Fibroblast of peridontal ligament (primary cell): ENCODE data around the gene PIWIL1.

ENCODE experiments used
- DNase-seq: peaks from one replicate; pipeline ENCODE4 v3.0.0-alpha.2; 2010; ENCODE audit errors: extremely low read depth

PIWIL1 gene

DNA sequence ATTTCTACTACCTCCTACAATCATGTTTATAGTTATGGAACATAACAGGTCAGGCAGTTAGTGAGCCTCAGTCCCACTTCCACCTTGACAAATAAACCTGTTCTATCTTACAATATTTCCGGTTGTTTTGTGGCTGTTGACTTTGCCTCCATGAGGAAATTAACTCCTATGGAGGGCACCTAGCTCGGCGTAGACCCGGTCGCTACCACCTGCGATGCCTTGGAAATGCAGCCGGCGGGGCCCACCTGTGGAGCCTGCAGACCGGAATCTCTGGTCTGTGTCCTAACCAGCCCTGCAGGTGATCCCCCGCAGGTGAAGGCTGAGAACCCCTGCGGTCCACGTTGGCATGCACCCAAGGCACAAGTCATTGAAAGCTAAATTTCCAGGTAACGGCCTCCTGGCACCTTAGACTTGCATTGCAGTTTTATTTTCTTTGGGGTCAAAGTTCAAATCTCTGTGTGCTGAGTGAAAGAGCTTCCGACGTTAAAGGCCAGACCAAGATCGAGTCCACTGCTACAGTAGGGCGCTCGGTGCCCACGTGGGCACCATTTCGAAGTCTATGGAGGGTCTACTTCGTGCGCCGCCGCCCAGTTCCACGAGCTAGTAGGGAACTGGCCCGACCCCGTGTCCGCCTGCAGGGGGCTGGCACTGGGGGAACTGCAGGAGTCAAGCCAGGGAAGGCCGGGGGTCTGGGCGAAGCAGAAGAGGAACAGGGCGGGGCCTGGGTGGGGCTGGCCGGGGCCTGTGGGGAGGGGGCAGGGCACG, 782 bp upstream of the PIWIL1 start:
- DNase-seq, result no peak

GRCh38 chr12:130338794-130339601, 1.3 kb downstream of the PIWIL1 start:
- no peak for DNase-seq

DNA sequence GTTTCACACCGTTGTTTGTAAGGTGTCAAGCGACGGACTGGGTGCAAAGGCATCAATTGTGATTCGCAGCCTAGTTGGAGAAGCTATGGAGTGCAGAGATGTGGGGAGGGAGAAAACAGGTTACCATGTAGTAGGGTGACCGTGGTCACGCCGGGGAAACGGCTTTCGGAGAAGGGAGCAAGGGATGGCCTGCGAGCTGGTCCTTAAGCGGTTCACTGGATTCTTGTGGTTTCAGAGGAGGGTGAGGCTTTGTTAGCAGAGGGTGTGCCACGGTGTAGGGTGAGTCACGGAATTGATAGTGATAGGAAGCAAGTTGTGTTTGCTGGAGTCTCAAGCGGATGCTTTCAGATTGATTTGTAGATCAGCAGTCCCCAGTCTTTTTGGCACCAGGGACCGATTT, 2.3 kb downstream of the PIWIL1 start:
- DNase-seq, result no peak

DNA sequence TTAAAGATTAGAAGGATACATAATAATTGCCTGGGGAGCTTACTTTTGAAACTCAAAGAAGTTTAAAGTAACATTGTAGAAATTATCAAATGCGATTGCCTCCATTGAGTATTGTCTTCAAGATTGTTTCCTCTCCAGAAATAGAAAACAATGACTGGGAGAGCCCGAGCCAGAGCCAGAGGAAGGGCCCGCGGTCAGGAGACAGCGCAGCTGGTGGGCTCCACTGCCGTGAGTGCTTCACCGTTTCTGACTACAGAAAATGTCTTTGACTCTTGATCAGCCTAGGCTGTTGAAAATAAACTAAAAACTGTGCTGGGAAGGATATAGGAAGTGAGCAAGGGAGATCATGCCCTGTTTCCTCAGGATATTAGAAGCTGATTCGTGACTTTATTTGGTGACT, 4.8 kb downstream of the PIWIL1 start:
- DNase-seq, result no peak

- no peak for DNase-seq
Measured at GRCh38 chr12:130342842-130343241, 5.2 kb downstream of the PIWIL1 start.

- no peak for DNase-seq
Measured at GRCh38 chr12:130344529-130344928, 6.8 kb downstream of the PIWIL1 start.

DNA sequence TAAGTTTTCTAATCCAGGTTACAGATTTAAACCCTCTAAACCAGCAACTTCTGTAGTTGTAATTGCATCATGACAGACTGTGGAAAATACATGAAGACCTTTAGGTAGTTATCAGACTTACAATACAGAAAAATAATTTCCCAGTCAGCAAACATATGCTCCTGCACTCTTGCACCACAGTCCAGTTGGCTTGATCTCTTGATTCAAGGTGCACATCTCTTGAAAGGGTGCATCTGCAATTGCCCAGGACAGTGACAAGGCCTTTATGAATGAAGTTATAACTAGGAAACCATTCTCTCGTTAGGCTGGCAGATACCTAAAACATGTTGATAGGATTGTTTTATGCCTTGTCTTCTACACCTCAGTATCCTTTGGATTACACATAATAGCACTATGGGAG, 7.6 kb downstream of the PIWIL1 start:
- no peak for DNase-seq

- no peak for DNase-seq
Measured at GRCh38 chr12:130347588-130347987, 9.9 kb downstream of the PIWIL1 start.

DNA sequence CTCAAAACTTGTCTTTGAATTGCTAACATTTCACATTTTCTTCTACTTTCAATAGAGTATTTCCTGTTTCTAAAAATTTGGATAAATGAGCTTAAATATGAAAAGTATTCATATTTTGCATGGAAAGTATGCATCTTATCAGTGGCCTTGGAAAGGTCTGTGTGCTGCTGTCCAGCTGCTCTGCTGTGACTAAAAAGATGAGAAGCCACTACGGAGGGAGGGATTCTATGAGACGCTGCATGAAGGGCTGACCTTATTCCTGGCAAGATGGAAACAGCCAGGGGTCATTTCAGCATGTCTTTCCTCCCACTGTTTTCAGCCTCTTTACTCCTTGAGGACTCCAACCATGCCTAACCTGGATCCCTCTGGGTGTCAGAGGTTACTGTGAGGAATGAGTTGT, 13.0 kb downstream of the PIWIL1 start:
- DNase-seq, result no peak

DNA sequence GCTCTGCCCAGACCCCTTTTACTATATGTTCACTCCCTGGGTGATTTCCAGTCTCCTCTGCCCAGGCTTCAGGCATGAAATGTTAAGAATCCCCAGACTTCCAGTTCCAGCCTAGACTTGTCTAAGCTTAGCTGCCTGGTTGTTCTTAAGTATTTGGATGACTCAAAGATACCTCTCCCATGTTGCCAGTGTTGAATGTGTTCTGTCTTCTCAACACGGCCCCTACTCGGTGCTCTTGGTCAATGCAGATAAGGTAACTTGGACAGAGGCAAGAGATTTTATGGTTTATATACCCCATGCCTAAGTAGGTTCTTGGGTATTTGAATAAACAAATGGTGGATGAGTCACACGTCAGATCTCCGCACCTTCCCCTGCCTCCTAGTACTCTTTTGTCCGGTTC, 13.6 kb downstream of the PIWIL1 start:
- DNase-seq, result no peak

- DNase-seq, result no peak
Measured at GRCh38 chr12:130353081-130353480, 15.4 kb downstream of the PIWIL1 start.

DNA sequence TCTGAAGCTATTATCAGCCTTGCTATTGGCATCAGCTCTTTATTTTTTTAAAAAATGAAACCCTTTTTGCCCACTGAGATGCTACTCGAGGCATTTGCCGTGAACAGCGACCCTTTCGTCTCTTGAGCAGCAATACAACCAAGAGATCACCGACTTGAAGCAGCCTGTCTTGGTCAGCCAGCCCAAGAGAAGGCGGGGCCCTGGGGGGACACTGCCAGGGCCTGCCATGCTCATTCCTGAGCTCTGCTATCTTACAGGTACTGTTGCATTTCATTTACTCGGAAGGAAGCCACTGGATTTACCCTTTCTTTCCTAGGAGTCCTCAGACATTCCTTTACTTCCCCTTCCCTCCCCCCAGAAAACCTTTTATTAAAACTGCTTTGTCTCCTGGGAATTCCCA, 16.7 kb downstream of the PIWIL1 start:
- DNase-seq, result no peak

- no peak for DNase-seq
Measured at GRCh38 chr12:130356222-130356621, 18.5 kb downstream of the PIWIL1 start.

DNA sequence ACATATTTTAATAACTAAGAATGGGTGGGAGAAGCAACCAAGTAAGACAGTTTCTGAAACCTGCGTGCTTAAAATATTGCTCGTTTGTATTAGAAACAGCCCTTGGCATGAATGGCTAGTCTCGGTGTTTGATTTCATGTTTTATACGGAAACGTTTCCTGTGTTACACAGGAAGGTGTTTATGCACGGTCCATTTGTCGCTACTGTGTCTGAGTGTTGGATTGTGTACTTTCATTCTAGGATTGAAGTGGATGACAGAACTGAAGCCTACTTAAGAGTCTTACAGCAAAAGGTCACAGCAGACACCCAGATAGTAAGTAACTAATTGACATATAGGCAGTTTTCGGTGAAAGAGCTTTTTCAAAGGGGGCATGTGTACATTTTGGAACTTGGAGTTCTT, 19.6 kb downstream of the PIWIL1 start:
- no peak for DNase-seq

DNA sequence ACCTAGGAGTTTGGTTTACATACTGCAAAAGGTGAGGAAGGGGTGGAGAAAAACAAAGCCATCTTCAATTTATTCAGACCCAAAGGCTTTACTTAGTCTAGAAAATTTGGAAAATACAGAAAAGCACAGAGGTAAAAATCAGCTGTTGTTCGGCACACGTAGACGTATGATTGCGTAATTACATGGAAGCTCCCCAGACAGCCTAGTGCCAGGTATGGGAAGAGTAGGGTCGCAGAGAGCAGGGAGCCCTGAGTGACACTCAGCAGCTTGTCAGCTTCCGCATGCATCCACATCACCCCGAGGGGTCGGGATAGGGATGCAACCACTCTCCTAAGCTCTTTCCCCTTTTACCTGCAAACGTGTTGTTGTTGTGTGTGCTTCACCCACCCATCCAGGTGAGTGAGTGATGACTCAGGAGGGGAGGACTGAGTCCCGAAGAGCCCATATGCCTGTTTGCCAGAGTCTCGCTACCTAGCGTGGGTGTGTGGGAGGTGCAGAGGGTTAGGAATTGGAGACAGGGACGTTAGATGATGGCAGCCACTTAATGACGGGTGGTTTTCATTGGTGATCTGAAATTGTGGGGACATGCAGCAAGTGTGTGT, 20.1 kb downstream of the PIWIL1 start:
- DNase-seq, result no peak

DNA sequence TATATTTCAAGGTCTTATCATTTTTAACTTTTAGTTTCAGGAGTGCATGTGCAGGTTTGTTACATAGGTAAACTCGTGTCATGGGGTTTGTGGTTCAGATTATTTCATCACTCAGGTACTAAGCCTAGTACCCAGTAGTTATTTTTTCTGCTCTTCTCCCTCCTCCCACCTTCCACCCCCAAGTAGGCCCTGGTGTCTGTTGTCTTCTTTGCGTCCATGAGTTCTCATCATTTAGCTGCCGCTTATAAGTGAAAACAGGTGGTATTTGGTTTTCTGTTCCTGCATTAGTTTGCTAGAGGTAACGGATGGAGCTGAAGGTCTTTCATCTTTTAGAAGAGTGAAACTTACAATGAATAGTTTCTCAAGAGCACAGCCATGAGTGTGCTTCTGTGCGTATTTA, 24.4 kb downstream of the PIWIL1 start:
- DNase-seq, result no peak

DNA sequence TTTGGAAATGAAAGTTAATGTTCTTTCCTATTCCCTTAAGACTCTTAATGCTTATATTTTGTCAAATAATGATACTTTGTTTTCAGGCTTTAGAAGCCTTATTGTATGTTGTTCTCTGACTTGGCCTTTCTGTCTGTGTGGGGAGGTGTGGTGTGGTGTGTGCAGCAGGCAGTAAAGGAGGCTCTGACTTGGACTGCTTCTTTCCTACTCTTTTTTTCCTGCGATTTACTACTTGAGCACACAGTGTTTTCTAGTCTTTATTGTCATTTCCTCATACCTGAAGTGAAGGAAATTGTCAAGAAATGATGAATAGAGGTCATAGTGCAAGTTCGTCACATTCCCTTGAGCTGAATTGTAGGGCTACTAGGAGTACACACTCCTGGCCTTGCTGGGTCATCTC, 26.9 kb downstream of the PIWIL1 start:
- DNase-seq, result no peak

GRCh38 chr12:130366159-130366558, 28.5 kb downstream of the PIWIL1 start:
- DNase-seq, result no peak

- no peak for DNase-seq
Measured at GRCh38 chr12:130367003-130367402, 29.3 kb downstream of the PIWIL1 start.

DNA sequence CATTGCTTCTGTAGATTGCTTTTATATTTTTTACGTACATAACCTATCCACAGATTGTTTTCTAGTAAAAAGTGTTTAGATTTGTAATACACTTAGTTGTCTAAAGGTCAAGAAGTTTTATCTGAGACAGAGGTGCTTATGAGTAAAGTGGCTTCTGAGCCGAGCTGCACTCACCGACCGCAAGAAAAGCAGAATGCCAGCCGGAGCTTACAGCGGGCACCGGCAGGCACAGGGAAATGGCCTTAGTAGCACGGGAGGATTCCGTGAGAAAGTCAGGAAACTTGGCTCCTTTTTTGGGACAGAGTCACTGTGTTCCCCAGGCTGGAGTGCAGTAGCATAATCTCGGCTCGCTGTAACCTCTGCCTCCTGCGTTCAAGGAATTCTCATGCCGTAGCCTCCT, 29.8 kb downstream of the PIWIL1 start:
- no peak for DNase-seq

DNA sequence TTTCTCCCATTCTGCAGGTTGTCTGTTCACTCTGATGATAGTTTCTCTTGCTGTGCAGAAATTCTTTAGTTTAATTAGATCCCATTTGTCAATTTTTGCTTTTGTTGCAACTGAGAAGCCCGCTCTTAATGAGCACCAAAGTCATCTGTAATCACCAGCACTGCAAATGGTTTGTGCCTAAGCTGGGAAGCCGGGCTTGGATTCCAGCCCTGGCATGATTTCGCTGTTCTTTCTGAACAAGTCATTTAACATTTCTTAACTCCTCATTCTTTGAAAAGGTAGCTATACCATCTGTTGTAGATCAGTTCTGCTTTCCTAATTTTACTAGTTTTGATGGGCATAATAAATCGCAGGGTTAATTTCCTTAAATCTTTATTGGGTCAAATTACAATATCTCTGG, 32.1 kb downstream of the PIWIL1 start:
- DNase-seq, result no peak

- DNase-seq, result no peak
Measured at GRCh38 chr12:130371296-130371695, 33.6 kb downstream of the PIWIL1 start.

GRCh38 chr12:130372936-130373335, 35.2 kb downstream of the PIWIL1 start:
- no peak for DNase-seq
